Suprapubic skin (tissue), 4 donors: ENCODE measurements around the gene CRYGC.

Experiments
- POLR2A ChIP-seq, 2 donors: fragments of 450-650 bp; IDR thresholded peaks; one replicate each; pipeline ENCODE4 v1.6.1; 2017; ENCODE audit warnings: antibody characterized with exemption in 2 of 2, mild to moderate bottlenecking in 2 of 2, moderate library complexity in 2 of 2
- POLR2AphosphoS5 ChIP-seq, 3 donors: sonication (generic); formaldehyde crosslinking; IDR thresholded peaks; one replicate each; pipeline ENCODE4 v1.6.1; 2017; ENCODE audit warnings: antibody characterized with exemption in 3 of 3
- TF ChIP-seq, protein P1 (sequence below), 2 donors: fragments of 200-600 bp in 1 of 2; fragments of 450-650 bp in 1 of 2; sonication (generic) in 1 of 2; IDR thresholded peaks; one replicate each; pipeline ENCODE4 v1.5.1; 2016 to 2019; ENCODE audit warnings: antibody characterized with exemption in 2 of 2, mild to moderate bottlenecking in 1 of 2, moderate library complexity in 1 of 2

DNA sequence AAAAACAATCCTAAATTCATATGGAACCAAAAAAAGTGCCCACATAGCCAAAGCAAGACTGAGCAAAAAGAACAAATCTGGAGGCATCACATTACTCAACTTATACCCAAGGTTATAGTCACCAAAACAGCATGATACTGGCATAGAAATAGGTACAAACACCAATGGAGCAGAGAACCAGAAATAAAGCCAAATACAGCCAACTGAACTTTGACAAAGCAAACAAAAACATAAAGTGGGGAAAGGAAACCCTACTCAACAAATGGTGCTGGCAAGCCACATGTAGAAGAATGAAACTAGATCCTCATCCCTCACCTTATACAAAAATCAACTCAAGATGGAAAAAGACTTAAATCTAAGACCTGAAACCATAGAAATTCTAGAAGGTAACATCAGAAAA is 45.8 kb downstream of the CRYGC start:
- TF ChIP-seq, protein P1, sequence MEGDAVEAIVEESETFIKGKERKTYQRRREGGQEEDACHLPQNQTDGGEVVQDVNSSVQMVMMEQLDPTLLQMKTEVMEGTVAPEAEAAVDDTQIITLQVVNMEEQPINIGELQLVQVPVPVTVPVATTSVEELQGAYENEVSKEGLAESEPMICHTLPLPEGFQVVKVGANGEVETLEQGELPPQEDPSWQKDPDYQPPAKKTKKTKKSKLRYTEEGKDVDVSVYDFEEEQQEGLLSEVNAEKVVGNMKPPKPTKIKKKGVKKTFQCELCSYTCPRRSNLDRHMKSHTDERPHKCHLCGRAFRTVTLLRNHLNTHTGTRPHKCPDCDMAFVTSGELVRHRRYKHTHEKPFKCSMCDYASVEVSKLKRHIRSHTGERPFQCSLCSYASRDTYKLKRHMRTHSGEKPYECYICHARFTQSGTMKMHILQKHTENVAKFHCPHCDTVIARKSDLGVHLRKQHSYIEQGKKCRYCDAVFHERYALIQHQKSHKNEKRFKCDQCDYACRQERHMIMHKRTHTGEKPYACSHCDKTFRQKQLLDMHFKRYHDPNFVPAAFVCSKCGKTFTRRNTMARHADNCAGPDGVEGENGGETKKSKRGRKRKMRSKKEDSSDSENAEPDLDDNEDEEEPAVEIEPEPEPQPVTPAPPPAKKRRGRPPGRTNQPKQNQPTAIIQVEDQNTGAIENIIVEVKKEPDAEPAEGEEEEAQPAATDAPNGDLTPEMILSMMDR (IDR thresholded peaks at IDR 0.05) = no peak
- TF ChIP-seq POLR2AphosphoS5 (IDR thresholded peaks at IDR 0.05) (no peak), POLR2A (IDR thresholded peaks at IDR 0.05) (no peak)
